NCI-H2171 treated with DMSO at 0.1 percent for 48 hours (cell line): ENCODE measurements around the gene BOK.

ENCODE experiments used
- DNase-seq: peaks from one replicate; lab custom pipeline; 2025; lab: John Stamatoyannopoulos, UW

The BOK gene

DNA sequence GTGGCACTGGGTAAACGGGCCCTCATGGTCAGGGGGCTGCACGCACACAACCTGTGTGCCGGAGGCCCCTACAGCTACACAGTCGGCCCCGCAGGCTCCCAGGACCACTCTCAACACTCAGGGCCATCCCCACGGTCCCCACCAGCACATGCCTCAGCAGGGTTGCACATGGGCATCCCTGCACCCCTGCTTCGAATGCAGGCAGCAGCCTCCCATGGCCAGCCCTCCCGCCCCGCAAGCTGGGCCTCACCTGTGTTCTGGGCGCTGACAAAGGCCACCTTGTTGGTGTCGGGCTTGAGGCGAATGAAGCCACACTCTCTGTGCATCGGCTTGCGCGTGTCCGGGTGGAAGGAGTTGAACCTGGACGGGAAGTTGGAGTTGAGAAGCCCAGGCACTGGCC is 44.2 kb downstream of the BOK start:
- DNase-seq: no peak

DNA sequence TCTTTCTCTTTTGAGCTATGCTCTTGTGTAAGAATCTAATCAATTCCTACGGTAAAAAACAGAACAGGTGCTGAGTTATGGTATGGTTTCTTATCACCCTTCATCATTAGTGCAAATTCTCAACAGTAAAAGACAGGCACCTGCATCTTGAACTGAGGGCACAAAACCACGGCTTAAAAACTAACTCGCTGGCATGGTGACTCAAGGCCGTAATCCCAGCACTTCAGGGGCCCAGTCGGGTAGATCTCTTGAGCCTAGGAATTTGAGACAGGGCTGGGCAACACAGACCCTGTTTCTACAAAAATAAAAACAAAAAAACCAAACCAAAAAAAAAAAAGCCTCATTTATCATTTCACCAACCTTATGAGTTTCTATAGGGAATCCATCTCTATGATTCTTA is 45.1 kb downstream of the BOK start:
- no peak for DNase-seq

GRCh38 chr2:241606186-241606585 is 47.6 kb downstream of the BOK start:
- DNase-seq: no peak

DNA sequence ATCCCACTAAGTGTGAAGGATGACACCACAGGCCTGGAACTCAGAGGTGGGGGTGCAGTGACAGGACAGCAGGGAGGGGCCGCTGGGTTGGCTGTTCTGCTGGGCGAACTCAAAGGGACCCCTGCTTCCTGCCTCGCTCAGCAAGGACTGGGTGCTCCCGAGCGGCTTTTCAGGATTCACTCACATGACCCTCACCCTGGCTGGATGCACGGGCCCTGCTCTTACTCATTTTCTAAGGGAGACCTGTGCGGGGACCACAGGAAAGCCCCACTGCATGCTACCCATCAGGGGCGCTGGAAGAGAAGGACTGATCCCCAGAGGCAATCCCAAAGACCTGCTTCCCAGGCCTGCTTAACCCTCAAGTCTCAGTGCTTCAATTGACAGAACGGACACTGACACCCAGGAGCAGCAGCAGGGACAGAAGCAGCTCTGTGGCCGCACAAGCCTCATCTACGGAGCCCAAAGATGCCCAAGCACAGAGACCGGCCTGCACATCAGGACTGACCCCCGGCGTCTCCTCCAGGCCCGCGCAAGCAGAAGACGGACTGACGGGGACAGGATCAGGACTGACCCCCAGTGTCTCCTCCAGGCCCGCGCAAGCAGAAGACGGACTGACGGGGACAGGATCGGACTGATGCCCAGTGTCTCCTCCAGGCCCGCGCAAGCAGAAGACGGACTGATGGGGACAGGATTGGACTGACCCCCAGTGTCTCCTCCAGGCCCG is 48.8 kb downstream of the BOK start:
- no peak for DNase-seq

DNA sequence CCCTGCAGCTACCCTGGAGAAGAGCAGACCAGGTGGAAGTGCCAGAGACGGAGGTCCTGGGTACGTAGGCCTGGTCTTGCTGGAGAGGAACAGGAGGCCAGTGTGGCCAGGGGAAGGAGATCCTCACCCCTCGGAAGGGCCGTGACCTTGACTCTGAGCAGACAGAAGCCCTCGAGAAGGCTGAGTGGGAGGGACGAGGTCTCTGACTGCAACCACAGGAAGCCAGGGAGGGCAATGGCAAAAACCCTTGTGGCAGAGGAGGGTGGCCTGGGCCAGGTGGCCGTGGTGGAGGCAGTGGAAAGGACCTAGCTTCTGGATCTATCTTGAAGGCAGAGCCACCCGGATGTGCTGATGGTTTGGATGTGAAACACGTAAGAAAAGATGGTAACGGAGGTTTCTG is 50.3 kb downstream of the BOK start:
- DNase-seq: no peak

DNA sequence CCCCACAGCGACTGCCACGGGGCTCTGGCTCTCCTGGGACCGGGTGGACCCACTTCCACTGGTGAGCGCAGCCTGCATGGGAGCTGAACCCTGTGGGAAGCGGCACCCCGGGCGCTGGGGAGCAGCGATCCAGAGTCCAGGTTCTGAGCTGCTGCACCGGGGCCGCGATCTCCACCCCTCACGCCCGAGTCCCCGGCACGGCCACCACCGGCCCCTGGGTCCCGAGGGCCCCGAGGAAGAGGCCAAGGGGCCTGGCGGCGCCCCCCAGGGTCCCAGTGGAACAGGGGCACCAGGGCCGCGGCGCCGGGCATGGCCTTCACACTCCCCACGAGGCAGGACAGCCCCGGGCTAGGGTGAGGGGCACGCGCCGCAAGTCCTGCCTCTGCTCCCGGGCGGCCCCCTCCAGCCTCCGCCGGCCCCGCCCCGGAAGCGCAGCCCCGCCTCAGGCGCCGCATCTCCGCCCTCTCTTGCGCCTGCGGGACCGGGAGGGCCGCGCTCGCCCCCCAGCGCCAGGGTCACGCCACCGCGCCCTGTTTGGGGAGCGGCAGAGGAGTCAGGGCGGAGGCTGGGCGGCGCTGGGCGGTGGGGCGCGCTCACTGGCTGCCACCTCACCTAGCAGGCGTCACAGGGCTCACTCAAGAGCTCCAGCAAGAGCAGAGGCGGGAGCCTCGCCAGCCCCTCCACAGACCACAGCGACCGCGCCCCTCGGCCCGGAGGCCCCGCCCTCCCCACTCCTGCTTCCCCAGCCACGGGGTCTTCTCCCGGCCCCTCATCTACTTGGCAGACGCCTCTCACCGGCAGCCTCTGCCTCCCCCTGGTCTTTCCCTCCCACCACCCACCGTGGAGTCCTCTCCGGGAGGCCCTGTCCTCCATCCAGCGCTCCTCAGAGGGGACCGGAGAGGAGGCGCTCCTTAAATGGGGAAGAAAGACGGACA is 51.6 kb downstream of the BOK start:
- DNase-seq: peak; percentile 73

DNA sequence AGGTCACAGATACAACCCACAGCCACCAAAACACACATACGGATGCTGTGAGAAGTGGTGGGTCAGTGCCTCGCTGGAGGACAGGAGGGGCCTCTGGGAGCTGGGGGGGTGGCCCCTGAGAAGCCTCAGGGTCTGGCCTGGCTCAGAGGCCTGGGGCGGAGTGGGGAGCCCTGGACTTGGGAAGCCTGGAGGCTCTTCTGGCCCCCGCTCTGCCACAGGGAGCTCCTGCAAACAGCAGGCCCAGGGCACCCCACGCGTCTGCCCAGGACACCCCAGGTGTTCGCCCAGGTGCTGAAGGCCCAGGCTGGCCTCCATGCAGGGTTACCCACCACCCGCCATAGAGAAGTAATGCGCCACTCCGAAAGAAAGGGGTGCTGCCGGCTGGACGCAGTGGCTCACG is 52.5 kb downstream of the BOK start:
- no peak for DNase-seq

DNA sequence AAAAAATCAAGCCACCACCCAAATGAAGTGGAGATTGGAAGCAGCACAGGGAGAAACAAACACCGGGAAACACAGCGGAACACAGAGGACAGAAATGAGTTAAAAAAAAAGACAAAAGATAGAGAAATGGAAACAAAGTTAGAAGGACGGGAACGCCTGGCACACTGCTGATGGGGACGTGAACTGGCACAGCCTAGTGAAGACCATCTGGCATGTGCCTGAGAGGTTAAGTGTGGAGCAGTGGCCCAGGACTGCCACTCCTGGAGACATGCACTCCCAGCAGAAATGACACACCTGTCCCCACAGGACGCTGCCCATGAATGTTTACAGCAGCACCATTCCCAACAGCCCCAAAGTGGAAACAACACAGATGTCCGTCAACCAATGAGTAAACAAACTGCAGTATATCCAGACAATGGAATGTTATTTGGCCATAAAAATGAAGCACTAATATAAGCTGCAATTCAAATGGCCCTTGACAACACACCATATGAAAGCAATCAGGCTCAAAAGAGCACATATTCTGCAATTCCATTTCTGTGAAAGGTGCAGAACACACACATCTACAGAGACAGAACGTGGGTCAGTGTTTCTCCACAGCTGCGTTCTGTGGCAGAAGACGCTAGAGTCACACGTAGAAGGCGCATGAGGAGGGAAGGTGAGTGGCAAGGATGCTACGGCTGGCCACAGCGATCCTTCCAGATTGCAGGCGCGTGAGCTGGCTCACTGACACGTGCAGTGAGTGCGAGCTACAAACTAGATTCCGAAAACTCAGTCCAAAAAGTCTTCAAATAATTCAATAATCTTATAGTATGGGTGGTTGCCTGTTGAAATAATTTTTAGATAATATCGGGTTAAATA is 53.8 kb downstream of the BOK start:
- peak; percentile 36 for DNase-seq

DNA sequence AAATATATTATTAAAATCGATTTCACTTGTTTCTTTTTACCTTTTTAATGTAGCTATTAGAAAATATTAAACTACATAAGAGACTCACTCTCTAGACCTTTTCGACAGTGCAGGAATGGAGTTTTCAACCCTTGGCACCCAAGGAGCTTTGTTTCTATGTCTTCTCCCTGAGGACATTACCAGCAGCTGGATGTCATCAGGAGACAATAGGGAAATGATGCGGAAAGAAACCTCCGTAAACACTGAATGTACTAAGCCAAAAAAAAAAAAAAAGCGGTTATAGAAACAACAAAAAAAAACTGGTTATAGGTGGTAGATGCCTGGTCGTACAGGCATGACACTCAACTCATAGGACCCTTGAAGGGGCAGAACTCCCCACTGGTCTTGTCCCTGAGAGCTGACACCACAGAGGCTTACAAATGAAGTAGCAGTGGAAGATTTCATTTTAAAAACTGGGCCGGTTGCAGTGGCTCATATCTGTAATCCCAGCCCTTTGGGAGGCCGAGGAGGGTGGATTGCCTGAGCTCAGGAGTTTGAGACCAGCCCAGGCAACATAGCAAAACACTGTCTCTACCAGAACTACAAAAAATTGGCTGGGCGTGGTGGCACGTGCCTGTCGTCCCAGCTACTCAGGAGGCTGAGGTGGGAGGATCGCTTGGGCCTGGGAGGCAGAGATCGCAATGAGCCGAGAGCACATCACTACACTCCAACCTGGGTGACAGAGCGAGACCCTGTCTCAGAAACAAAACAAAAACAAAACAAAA is 54.7 kb downstream of the BOK start:
- peak; percentile 56 for DNase-seq

DNA sequence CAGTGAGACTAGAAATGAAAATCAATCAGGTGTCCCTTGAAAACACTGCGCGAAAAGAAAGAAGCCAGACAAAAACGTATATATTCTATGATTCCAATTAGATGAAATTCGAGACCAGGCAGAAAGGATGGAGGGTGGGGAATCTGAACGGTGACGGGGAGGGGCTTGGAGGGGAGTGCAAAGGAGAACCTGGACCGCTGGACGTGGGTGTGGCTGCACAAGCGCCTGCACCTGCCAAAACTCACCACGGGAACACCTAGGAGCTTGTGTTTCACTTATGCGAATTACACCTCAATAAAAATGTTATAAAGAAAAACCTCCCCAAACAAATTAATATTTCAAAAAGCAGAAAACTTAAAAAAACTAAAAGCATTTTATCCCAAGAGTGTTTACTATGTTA is 56.5 kb downstream of the BOK start:
- no peak for DNase-seq

- no peak for DNase-seq
These were observed 57.0 kb downstream of the BOK start for GRCh38 chr2:241615522-241616052.

DNA sequence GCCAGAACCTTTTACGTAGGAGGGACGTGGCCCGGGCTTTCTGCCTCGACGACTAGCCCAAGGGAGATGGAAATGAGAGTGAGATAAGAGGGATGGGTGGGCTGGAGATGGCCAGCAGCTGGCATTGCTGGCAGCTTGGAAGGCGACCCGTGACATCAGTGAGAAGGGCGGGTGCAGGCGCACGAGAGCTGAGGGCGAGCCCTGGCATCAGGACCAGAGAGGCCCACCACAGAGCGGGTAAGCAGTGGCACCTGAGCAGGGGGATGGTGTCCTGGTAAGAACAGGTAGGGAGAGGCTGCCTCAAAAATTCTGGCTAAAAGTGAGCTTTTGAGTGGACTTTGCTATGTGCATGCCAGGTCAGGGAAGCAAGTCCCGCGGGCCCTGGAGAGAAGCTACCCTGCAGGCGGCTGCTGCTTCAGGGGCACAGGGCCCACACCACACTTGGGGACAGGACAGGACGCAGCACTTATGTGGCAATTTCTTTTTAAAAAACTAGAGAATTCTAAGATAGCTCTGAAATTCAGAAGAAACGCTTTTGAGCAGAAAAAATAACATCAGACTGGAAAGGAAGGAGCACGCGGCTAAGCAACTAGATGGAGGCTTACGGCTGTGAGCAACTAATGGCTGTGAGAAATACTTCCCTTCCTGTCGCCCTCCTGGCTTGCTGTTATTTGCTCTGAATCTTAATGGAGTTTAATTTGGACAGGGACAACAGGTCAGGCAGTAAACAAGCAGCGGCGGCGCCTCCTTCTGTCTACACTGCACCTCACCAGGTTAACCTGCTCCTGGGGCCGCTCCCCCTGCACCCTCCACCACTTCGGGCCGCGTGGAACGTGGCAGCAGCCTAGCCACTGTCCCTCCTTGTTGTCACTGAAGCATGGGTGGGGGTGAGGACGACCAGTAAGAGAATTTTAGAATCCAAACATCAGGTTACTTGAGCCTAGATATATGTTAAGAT is 57.9 kb downstream of the BOK start:
- no peak for DNase-seq

- DNase-seq: no peak
These were observed 59.0 kb downstream of the BOK start for GRCh38 chr2:241617431-241618154.

DNA sequence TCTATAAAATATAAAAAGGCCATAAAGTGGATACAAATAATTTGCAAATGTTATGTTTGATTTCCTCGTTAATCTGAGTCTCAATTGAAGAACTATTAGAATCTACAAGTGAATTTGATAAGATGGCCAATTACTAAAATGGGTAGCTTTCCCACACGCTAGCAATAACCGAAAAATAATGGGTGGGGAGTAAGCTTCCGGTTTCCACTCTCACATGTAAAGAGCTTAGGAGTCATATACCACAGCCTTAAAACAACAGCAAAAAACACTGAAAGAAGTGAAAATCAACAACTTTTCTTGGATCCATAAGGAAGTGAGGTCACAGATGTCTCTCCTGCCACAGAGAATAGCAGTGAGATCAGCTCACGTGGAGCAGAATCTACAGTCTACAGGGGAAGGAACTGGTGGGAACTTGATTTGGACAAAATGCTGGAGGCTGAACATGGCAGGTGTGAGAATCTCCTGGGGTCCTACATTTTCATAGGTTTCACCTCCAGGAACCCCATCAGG is 59.8 kb downstream of the BOK start:
- DNase-seq: no peak

- DNase-seq: no peak
These were observed 60.3 kb downstream of the BOK start for GRCh38 chr2:241618829-241619228.

DNA sequence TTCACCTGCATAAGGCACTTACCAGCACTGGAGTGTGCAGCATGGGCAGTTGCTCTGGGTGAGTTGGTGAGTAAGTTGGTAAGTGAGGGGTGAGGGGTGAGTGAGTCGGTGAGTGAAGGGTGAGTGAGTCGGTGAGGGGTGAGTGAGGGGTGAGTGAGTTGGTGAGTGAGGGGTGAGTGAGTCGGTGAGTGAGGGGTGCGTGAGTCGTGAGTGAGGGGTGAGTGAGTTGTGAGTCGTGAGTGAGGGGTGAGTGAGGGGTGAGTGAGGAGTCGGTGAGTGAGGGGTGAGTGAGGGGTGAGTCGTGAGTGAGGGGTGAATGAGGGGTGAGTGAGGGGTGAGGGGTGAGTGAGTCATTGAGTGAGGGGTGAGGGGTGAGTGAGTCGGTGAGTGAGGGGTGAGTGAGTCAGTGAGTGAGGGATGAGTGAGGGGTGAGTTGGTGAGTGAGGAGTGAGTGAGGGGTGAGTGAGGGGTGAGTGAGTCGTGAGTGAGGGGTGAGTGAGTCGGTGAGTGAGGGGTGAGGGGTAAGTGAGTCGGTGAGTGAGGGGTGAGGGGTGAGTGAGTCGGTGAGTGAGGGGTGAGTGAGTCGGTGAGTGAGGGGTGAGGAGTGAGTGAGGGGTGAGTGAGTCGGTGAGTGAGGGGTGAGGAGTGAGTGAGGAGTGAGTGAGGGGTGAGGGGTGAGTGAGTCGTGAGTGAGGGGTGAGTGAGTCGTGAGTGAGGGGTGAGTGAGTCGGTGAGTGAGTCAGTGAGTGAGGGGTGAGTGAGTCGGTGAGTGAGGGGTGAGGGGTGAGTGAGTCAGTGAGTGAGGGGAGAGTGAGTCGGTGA is 61.3 kb downstream of the BOK start:
- DNase-seq: no peak

GRCh38 chr2:241620419-241620769 is 61.8 kb downstream of the BOK start:
- DNase-seq: no peak
